Activated gamma-delta T cell (primary cell): ENCODE measurements around the gene CCDC86.

Source experiments
- DNase-seq: peaks from one replicate; lab custom pipeline; 2025; lab: John Stamatoyannopoulos, UW

Gene CCDC86

GRCh38 chr11:60852982-60853950 is 11.4 kb downstream of the CCDC86 start:
- DNase-seq: no peak

GRCh38 chr11:60854140-60854846 is 12.4 kb downstream of the CCDC86 start:
- DNase-seq: no peak

GRCh38 chr11:60854847-60855725 is 13.2 kb downstream of the CCDC86 start:
- DNase-seq: no peak

GRCh38 chr11:60855726-60856633 is 14.1 kb downstream of the CCDC86 start, which contains the start of gene PTGDR2:
PTGDR2 (minus strand) TSS chr11:60855950; CDS start chr11:60853722, 2,228 bp downstream.
- DNase-seq: no peak

- no peak for DNase-seq
Observed at GRCh38 chr11:60857378-60858232, 15.7 kb downstream of the CCDC86 start.

- no peak for DNase-seq
Observed at GRCh38 chr11:60858236-60858635, 16.3 kb downstream of the CCDC86 start.

- no peak for DNase-seq
Observed at GRCh38 chr11:60858731-60859464, 17.0 kb downstream of the CCDC86 start.

- DNase-seq: no peak
Observed at GRCh38 chr11:60859616-60860250, 17.8 kb downstream of the CCDC86 start.

- DNase-seq: no peak
Observed at GRCh38 chr11:60860943-60861342, 19.0 kb downstream of the CCDC86 start.

- DNase-seq: no peak
Observed at GRCh38 chr11:60862171-60862570, 20.3 kb downstream of the CCDC86 start.

GRCh38 chr11:60863550-60864521 is 21.9 kb downstream of the CCDC86 start:
- DNase-seq: no peak

- DNase-seq: no peak
Observed at GRCh38 chr11:60864856-60865513, 23.1 kb downstream of the CCDC86 start.

GRCh38 chr11:60866911-60867870 is 25.3 kb downstream of the CCDC86 start, which contains the start of gene ZP1:
ZP1 (plus strand) TSS chr11:60867542; CDS start chr11:60867562, 20 bp downstream.
- no peak for DNase-seq

GRCh38 chr11:60867871-60868681 is 26.2 kb downstream of the CCDC86 start:
- no peak for DNase-seq
